Natural killer cell (primary cell): ENCODE data around the gene MED27. TPM values are rescaled to one million over a fixed set of nuclear protein-coding genes. Genes with fewer than 3 reads are reported as not detected.

Source experiments
- ATAC-seq, 3 donors: fragments of 150-1000 bp in 2 of 3; fragments of 200-7000 bp in 1 of 3; cut with Tn5 transposase; 1 replicate in 1 of 3; 2 replicates in 2 of 3; pipeline ENCODE4 v1.10.0; 2021; ENCODE audit warnings: mild to moderate bottlenecking in 2 of 3, moderate library complexity in 2 of 3
- DNase-seq, 2 donors: peaks; one replicate each; pipeline versions ENCODE4 v3.0.0 to v3.0.0-alpha.2; 2013 to 2021; ENCODE audit warnings: mixed read lengths in 1 of 2
- H3K27ac ChIP-seq: one replicate; pipeline ENCODE4 v1.5.1; 2013; ENCODE audit warnings: mild to moderate bottlenecking, low read length
- H3K27me3 ChIP-seq: one replicate; pipeline ENCODE4 v1.6.1; 2013; ENCODE audit warnings: low read length; ENCODE audit not compliant: control insufficient read depth, insufficient read depth
- H3K36me3 ChIP-seq: one replicate; pipeline ENCODE4 v1.6.1; 2013; ENCODE audit warnings: low read length; ENCODE audit not compliant: control insufficient read depth, insufficient read depth
- H3K4me1 ChIP-seq: one replicate; pipeline ENCODE4 v1.6.1; 2013; ENCODE audit warnings: low read length; ENCODE audit not compliant: control insufficient read depth, insufficient read depth
- H3K4me3 ChIP-seq: one replicate; pipeline ENCODE4 v1.5.1; 2013; ENCODE audit warnings: low read length
- H3K9me3 ChIP-seq: one replicate; pipeline ENCODE4 v1.6.1; 2013; ENCODE audit warnings: low read length; ENCODE audit not compliant: control insufficient read depth, insufficient read depth
- H3K27ac Mint-ChIP-seq, 2 donors: one replicate each; pipeline ENCODE4 v1.8.0; 2022; ENCODE audit warnings: mild to moderate bottlenecking in 2 of 2, mixed read lengths in 2 of 2, moderate library complexity in 1 of 2
- H3K27me3 Mint-ChIP-seq, 2 donors: one replicate each; pipeline ENCODE4 v1.8.0; 2022; ENCODE audit warnings: low read depth in 2 of 2, mixed read lengths in 2 of 2
- H3K36me3 Mint-ChIP-seq: one replicate; pipeline ENCODE4 v1.8.0; 2022; ENCODE audit warnings: mixed read lengths
- H3K4me1 Mint-ChIP-seq, 2 donors: one replicate each; pipeline ENCODE4 v1.8.0; 2022; ENCODE audit warnings: mixed read lengths in 2 of 2
- H3K4me3 Mint-ChIP-seq: one replicate; pipeline ENCODE4 v1.8.0; 2022; ENCODE audit warnings: mild to moderate bottlenecking, moderate library complexity, mixed read lengths
- H3K9me3 Mint-ChIP-seq, 2 donors: one replicate each; pipeline ENCODE4 v1.8.0; 2022; ENCODE audit warnings: mixed read lengths in 2 of 2
- CTCF ChIP-seq: fragments of 200-600 bp; IDR thresholded peaks from one replicate; pipeline ENCODE4 v1.8.0; 2022; ENCODE audit warnings: antibody characterized with exemption
- WGBS: methylation state at CpG from one replicate; pipeline ENCODE4 v1.1.7; 2013; ENCODE audit warnings: missing lambda C conversion rate; ENCODE audit not compliant: insufficient coverage; 5-methylcytosine and 5-hydroxymethylcytosine counted together
- intact Hi-C: fragments of 100-400 bp; cut with micrococcal nuclease; formaldehyde crosslinking; loops from one replicate; pipeline ENCODE4 v1.14.2; 2022
- total RNA-seq, 4 donors: library from RNA; stranded (reverse); fragments of 120-200 nt in 1 of 4; gene quantifications; one replicate each; pipeline versions ENCODE4 v1.2.3 to v1.2.4, GENCODE V29; 2013 to 2022

Gene MED27
- total RNA-seq, 3 donors from 2014 or later (not counting 1 experiment from before 2014, with no cell fraction given): 24.4 to 27.3 (median 26.9) TPM

DNA sequence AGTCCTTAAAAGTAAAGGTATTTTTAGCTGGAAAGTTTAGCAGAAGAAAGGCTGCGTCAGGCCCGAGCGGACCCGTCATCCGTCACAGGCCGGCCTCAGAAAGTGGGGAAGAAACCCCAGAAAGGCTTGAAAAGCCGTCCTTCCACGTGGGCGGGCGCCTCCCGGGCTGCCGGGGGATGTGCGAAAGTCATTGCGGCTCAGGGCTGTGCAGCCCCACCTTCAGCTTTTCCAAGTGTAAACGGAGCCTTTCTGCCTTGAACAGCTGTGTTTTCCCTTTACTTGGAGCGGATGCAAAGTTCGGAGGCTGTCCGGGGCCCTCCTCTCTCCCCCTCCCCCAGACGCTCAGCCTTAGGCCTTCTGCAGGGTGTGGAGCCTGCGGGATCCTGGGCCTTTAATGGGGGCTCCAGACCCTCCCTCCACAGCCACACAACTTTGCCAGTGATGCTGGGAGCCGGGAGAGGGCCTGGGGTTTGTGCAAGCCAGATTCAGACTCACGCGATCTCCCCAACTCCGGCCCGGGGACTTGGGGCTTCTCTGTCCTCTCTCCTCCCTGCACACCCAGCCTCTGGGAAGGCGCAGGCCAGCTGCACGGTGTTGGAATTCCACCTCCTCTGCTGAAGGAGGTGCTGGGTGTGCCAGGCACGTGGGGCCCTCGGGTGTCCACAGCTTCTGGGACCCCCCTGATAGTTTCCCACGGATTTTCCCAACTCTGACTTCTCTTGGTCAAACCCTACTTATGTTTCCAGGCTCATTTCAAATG lies 244.3 kb downstream of the MED27 start:
- H3K9me3 ChIP-seq: peaks cover 11% of the 10 kb centered on the region
- H3K27me3 ChIP-seq: no peaks in the 10 kb centered on the region
- H3K4me1 ChIP-seq: peaks cover 18% of the 10 kb centered on the region
- no peak overlapping the region for H3K4me3 ChIP-seq
- TF ChIP-seq CTCF: no peak
- no peak for DNase-seq
- intact Hi-C loops: no loop called here
- no peaks in the 10 kb centered on the region for H3K9me3 Mint-ChIP-seq
- no peak overlapping the region for H3K4me3 Mint-ChIP-seq
- H3K27me3 Mint-ChIP-seq: peaks cover 0 to 15% of the 10 kb centered on the region in 2 donors
- WGBS: 68% methylated on average over 30 of the region's 30 CpGs
- H3K27ac Mint-ChIP-seq: no peak overlapping the region
- peaks cover 0 to 4% of the 10 kb centered on the region in 2 donors for H3K4me1 Mint-ChIP-seq
- H3K36me3 ChIP-seq: no peaks in the 10 kb centered on the region
- H3K27ac ChIP-seq: no peak overlapping the region
- no peaks in the 10 kb centered on the region for H3K36me3 Mint-ChIP-seq
- no peak for ATAC-seq

- Mint-ChIP-seq H3K4me1 (no peaks in the 10 kb centered on the region), H3K9me3 (no peaks in the 10 kb centered on the region), H3K27ac (no peak overlapping the region), H3K36me3 (no peaks in the 10 kb centered on the region), H3K4me3 (no peak overlapping the region), H3K27me3 (peaks cover 0 to 15% of the 10 kb centered on the region in 2 donors)
- no peaks in the 10 kb centered on the region for H3K27me3 ChIP-seq
- TF ChIP-seq CTCF: no peak
- no peak for ATAC-seq
- peaks cover 11% of the 10 kb centered on the region for H3K9me3 ChIP-seq
- WGBS: 73% methylated on average over 15 of the region's 15 CpGs
- intact Hi-C loops: no loop called here
- no peak for DNase-seq
- no peak overlapping the region for H3K27ac ChIP-seq
- no peaks in the 10 kb centered on the region for H3K36me3 ChIP-seq
- H3K4me3 ChIP-seq: no peak overlapping the region
- H3K4me1 ChIP-seq: peaks cover 12% of the 10 kb centered on the region
These were observed 244.9 kb downstream of the MED27 start for GRCh38 chr9:131834721-131835120.

DNA sequence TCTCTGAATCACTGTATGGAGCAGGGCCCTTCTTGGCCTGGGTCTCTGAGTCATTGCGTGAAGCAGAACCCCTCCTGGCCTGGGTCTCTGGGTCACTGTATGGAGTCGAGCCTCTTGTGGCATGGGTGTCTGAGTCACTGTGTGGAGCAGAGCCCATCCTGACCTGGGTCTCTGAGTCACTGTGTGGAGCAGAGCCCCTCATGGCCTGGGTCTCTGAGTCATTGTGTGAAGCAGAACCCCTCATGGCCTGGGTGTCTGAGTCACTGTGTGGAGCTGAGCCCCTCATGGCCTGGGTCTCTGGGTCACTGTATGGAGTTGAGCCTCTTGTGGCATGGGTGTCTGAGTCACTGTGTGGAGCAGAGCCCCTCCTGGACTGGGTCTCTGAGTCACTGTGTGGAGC lies 245.8 kb downstream of the MED27 start:
- Histone ChIP-seq H3K27ac (no peak overlapping the region), H3K9me3 (peaks cover 11% of the 10 kb centered on the region), H3K36me3 (no peaks in the 10 kb centered on the region), H3K4me1 (peaks cover 4% of the 10 kb centered on the region), H3K27me3 (no peaks in the 10 kb centered on the region), H3K4me3 (no peak overlapping the region)
- no peak for TF ChIP-seq CTCF
- no peak overlapping the region for H3K27ac Mint-ChIP-seq
- H3K27me3 Mint-ChIP-seq: peaks cover 5 to 15% of the 10 kb centered on the region in 2 donors
- H3K36me3 Mint-ChIP-seq: no peaks in the 10 kb centered on the region
- DNase-seq (no peak), ATAC-seq (no peak)
- WGBS: 100% methylated on average over 2 of the region's 2 CpGs
- H3K4me1 Mint-ChIP-seq: no peaks in the 10 kb centered on the region
- H3K9me3 Mint-ChIP-seq: no peaks in the 10 kb centered on the region
- H3K4me3 Mint-ChIP-seq: no peak overlapping the region
- intact Hi-C loops: no loop called here

DNA sequence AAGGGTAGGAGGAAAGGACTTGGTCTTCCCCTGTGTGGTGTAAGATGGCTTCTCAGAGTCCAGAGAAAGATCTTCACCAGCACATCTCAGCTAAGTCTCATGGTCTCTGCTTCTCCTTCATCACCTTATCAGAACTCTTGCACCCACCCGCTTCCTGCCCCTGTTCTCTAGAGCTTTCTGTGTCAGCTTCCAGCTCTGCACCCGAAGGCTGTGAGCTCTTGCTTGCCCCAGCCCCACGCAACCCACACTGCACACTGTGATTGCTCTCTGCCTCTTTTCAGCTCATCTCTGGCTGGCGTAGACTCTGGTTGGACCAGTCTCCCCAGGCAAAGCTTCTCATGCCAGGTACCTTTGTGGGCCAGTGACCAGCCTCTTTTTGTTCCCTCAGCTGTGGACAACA lies 246.6 kb downstream of the MED27 start:
- Mint-ChIP-seq H3K9me3 (no peaks in the 10 kb centered on the region), H3K27me3 (peaks cover 7 to 16% of the 10 kb centered on the region in 2 donors), H3K36me3 (no peaks in the 10 kb centered on the region), H3K4me1 (no peaks in the 10 kb centered on the region), H3K27ac (no peak overlapping the region), H3K4me3 (no peak overlapping the region)
- H3K4me1 ChIP-seq: no peaks in the 10 kb centered on the region
- WGBS: 54% methylated on average over 4 of the region's 4 CpGs
- no peak for ATAC-seq
- no peaks in the 10 kb centered on the region for H3K27me3 ChIP-seq
- DNase-seq: no peak
- intact Hi-C loops: no loop called here
- peaks cover 11% of the 10 kb centered on the region for H3K9me3 ChIP-seq
- no peak overlapping the region for H3K27ac ChIP-seq
- no peak for TF ChIP-seq CTCF
- H3K36me3 ChIP-seq: no peaks in the 10 kb centered on the region
- H3K4me3 ChIP-seq: no peak overlapping the region
